OCI-LY1 (cell line): ENCODE results near the gene SORBS1.

Experiments used
- CTCF ChIP-seq: fragments of 200-600 bp; sonication (generic), shearing (Covaris generic); IDR thresholded peaks from 2 replicates; pipeline ENCODE4 v1.5.1; 2017; ENCODE audit warnings: mild to moderate bottlenecking, antibody characterized with exemption, low read length, moderate library complexity, mixed read lengths
- EZH2 ChIP-seq: fragments of 200-600 bp; sonication (generic), shearing (Covaris generic); IDR thresholded peaks from 2 replicates; pipeline ENCODE4 v1.8.0; 2017; ENCODE audit warnings: borderline replicate concordance, mixed run types, mild to moderate bottlenecking, antibody characterized with exemption, low read length, moderate library complexity, mixed read lengths

- TF ChIP-seq EZH2 (no peak), CTCF (no peak)
These were observed 298.2 kb downstream of the SORBS1 start for GRCh38 chr10:95262763-95263518.
